ENCODE results near the gene MAPT.
A peak's percentile ranks its signal among the peaks of the same experiment; 100 is the strongest.
"Not testable (repeated sequence)": the region's sequence is repeated elsewhere in the genome, so short reads cannot be mapped to it uniquely, and the experiment has no call there.

Gene MAPT

GRCh38 chr17:45900136-45900535 is 5.8 kb downstream of the MAPT start:
- DNase-seq (ENCODE audit: low spot score) = no peak

- DNase-seq (ENCODE audit: low spot score) = no peak
Measured at GRCh38 chr17:45900723-45901415, 6.5 kb downstream of the MAPT start.

- DNase-seq (ENCODE audit: low spot score) = peak; percentile 87
Measured at GRCh38 chr17:45902892-45903346, 8.6 kb downstream of the MAPT start.

- DNase-seq (ENCODE audit: low spot score) = no peak
Measured at GRCh38 chr17:45904866-45905265, 10.5 kb downstream of the MAPT start.

GRCh38 chr17:45905814-45906213 is 11.5 kb downstream of the MAPT start:
- peak; percentile 51 for DNase-seq (ENCODE audit: low spot score)

- DNase-seq (ENCODE audit: low spot score) = peak; percentile 86
Measured at GRCh38 chr17:45906237-45906636, 11.9 kb downstream of the MAPT start.

- DNase-seq (ENCODE audit: low spot score) = no peak
Measured at GRCh38 chr17:45906927-45907622, 12.7 kb downstream of the MAPT start.

- DNase-seq (ENCODE audit: low spot score) = peak; percentile 71
Measured at GRCh38 chr17:45907750-45908395, 13.5 kb downstream of the MAPT start.

GRCh38 chr17:45908460-45908859 is 14.1 kb downstream of the MAPT start:
- no peak for DNase-seq (ENCODE audit: low spot score)

GRCh38 chr17:45908935-45909334 is 14.6 kb downstream of the MAPT start:
- no peak for DNase-seq (ENCODE audit: low spot score)

GRCh38 chr17:45910667-45911066 is 16.3 kb downstream of the MAPT start:
- no peak for DNase-seq (ENCODE audit: low spot score)

GRCh38 chr17:45912319-45912718 is 18.0 kb downstream of the MAPT start:
- DNase-seq (ENCODE audit: low spot score) = no peak

GRCh38 chr17:45913030-45913429 is 18.7 kb downstream of the MAPT start:
- not testable (repeated sequence) for DNase-seq (ENCODE audit: low spot score)

GRCh38 chr17:45914047-45914717 is 19.8 kb downstream of the MAPT start:
- DNase-seq (ENCODE audit: low spot score) = peak; percentile 44

GRCh38 chr17:45915263-45915662 is 20.9 kb downstream of the MAPT start:
- no peak for DNase-seq (ENCODE audit: low spot score)

GRCh38 chr17:45917081-45917480 is 22.7 kb downstream of the MAPT start:
- no peak for DNase-seq (ENCODE audit: low spot score)

GRCh38 chr17:45918241-45918745 is 23.9 kb downstream of the MAPT start:
- no peak for DNase-seq (ENCODE audit: low spot score)

- no peak for DNase-seq (ENCODE audit: low spot score)
Measured at GRCh38 chr17:45919136-45919535, 24.8 kb downstream of the MAPT start.

GRCh38 chr17:45920083-45920482 is 25.7 kb downstream of the MAPT start:
- DNase-seq (ENCODE audit: low spot score) = no peak

GRCh38 chr17:45923511-45924268 is 29.3 kb downstream of the MAPT start:
- no peak for DNase-seq (ENCODE audit: low spot score)

- no peak for DNase-seq (ENCODE audit: low spot score)
Measured at GRCh38 chr17:45924332-45924820, 30.0 kb downstream of the MAPT start.
